Karpas-422 (cell line): ENCODE measurements around the gene IFNL3. TPM values are rescaled to one million over a fixed set of nuclear protein-coding genes. Genes with fewer than 3 reads are reported as not detected.

Experiments used
- DNase-seq: peaks from one replicate; pipeline ENCODE4 v3.0.0-alpha.2; 2015
- H2AFZ ChIP-seq: fragments of 200-600 bp; sonication (generic); 2 replicates; pipeline ENCODE4 v1.6.1; 2014; ENCODE audit warnings: antibody characterized with exemption, low read length, mixed read lengths
- H3K27ac ChIP-seq: fragments of 200-600 bp; sonication (generic); 2 replicates; pipeline ENCODE4 v1.5.1; 2014; ENCODE audit warnings: mild to moderate bottlenecking, low read length, moderate library complexity
- H3K27me3 ChIP-seq: fragments of 200-600 bp; sonication (generic); 2 replicates; pipeline ENCODE4 v1.6.1; 2014; ENCODE audit warnings: low read length, mixed read lengths
- H3K36me3 ChIP-seq: fragments of 200-600 bp; sonication (generic); 2 replicates; pipeline ENCODE4 v1.6.1; 2014; ENCODE audit warnings: low read length, mixed read lengths; ENCODE audit not compliant: insufficient read depth
- H3K4me1 ChIP-seq: fragments of 200-600 bp; sonication (generic); 2 replicates; pipeline ENCODE4 v1.6.1; 2014; ENCODE audit warnings: mild to moderate bottlenecking, low read length, mixed read lengths
- H3K4me2 ChIP-seq: fragments of 200-600 bp; sonication (generic); 2 replicates; pipeline ENCODE4 v1.6.1; 2014; ENCODE audit warnings: low read length, low read depth, mild to moderate bottlenecking; ENCODE audit not compliant: poor library complexity, severe bottlenecking
- H3K4me3 ChIP-seq: fragments of 200-600 bp; sonication (generic); 2 replicates; pipeline ENCODE4 v1.5.1; 2014; ENCODE audit warnings: mild to moderate bottlenecking, antibody characterized with exemption, low read length, mixed read lengths
- H3K79me2 ChIP-seq: fragments of 200-600 bp; sonication (generic); 2 replicates; pipeline ENCODE4 v1.6.1; 2014; ENCODE audit warnings: mild to moderate bottlenecking, low read length, mixed read lengths
- H3K9ac ChIP-seq: fragments of 200-600 bp; sonication (generic); 2 replicates; pipeline ENCODE4 v1.6.0; 2014; ENCODE audit warnings: low read length
- H3K9me2 ChIP-seq: fragments of 200-600 bp; sonication (generic), shearing (Covaris generic); replicated peaks from 2 replicates; pipeline ENCODE4 v1.6.0; 2014; ENCODE audit warnings: mild to moderate bottlenecking, low read length, moderate library complexity; ENCODE audit not compliant: insufficient read depth
- H3K9me3 ChIP-seq: fragments of 300-700, 200-600 bp; sonication (generic); 2 replicates; pipeline ENCODE4 v1.6.1; 2014; ENCODE audit warnings: low read length, mixed read lengths
- H4K20me1 ChIP-seq: fragments of 200-600 bp; sonication (generic); 2 replicates; pipeline ENCODE4 v1.6.1; 2014; ENCODE audit warnings: mild to moderate bottlenecking, antibody characterized with exemption, low read length, low read depth; ENCODE audit not compliant: insufficient read depth
- total RNA-seq: library from RNA; depleted of rRNA; stranded (reverse); fragments of >200 nt; shearing (Covaris generic); gene quantifications from 2 replicates; pipeline ENCODE4 v1.2.3, GENCODE V29; 2014; ENCODE audit warnings: low replicate concordance

Gene IFNL3
- total RNA-seq, 1 experiment from 2014 or later: not detected

- H3K27ac ChIP-seq: no peak overlapping the region
- no peak overlapping the region for H3K4me2 ChIP-seq
- H4K20me1 ChIP-seq: no peaks in the 10 kb centered on the region
- H3K79me2 ChIP-seq: no peaks in the 10 kb centered on the region
- H3K36me3 ChIP-seq: no peaks in the 10 kb centered on the region
- no peaks in the 10 kb centered on the region for H3K4me1 ChIP-seq
- no peaks in the 10 kb centered on the region for H3K27me3 ChIP-seq
- H3K9me3 ChIP-seq: no peaks in the 10 kb centered on the region
- H2AFZ ChIP-seq: no peak overlapping the region
- H3K9ac ChIP-seq: no peak overlapping the region
- no peak for DNase-seq
- no peak overlapping the region for H3K4me3 ChIP-seq
- no peaks in the 10 kb centered on the region for H3K9me2 ChIP-seq
Measured at GRCh38 chr19:39206122-39206521, 38.7 kb downstream of the IFNL3 start.

GRCh38 chr19:39205449-39205764 lies 39.4 kb downstream of the IFNL3 start:
- no peak overlapping the region for H3K27ac ChIP-seq
- H3K27me3 ChIP-seq: no peaks in the 10 kb centered on the region
- H3K9me3 ChIP-seq: no peaks in the 10 kb centered on the region
- no peak overlapping the region for H3K9ac ChIP-seq
- no peak for DNase-seq
- no peaks in the 10 kb centered on the region for H4K20me1 ChIP-seq
- no peak overlapping the region for H2AFZ ChIP-seq
- H3K4me3 ChIP-seq: no peak overlapping the region
- H3K9me2 ChIP-seq: no peaks in the 10 kb centered on the region
- H3K79me2 ChIP-seq: no peaks in the 10 kb centered on the region
- no peaks in the 10 kb centered on the region for H3K4me1 ChIP-seq
- no peaks in the 10 kb centered on the region for H3K36me3 ChIP-seq
- H3K4me2 ChIP-seq: no peak overlapping the region

GRCh38 chr19:39203372-39204341 lies 41.1 kb downstream of the IFNL3 start, which contains the start of gene SYCN:
SYCN (minus strand) TSS chr19:39204263; CDS start chr19:39204254, 9 bp downstream.
- no peak for DNase-seq
- Histone ChIP-seq H3K27me3 (no peaks in the 10 kb centered on the region), H3K79me2 (no peaks in the 10 kb centered on the region), H4K20me1 (no peaks in the 10 kb centered on the region), H2AFZ (no peak within 1 kb of the TSS), H3K4me2 (no peak within 1 kb of the TSS), H3K4me1 (no peaks in the 10 kb centered on the region), H3K27ac (no peak within 1 kb of the TSS), H3K9me3 (no peaks in the 10 kb centered on the region), H3K36me3 (no peaks in the 10 kb centered on the region), H3K4me3 (no peak within 1 kb of the TSS), H3K9me2 (no peaks in the 10 kb centered on the region), H3K9ac (no peak within 1 kb of the TSS)

GRCh38 chr19:39202998-39203355 lies 41.8 kb downstream of the IFNL3 start:
- no peak overlapping the region for H3K4me2 ChIP-seq
- H3K27me3 ChIP-seq: no peaks in the 10 kb centered on the region
- no peak for DNase-seq
- H3K27ac ChIP-seq: no peak overlapping the region
- H3K36me3 ChIP-seq: no peaks in the 10 kb centered on the region
- H4K20me1 ChIP-seq: no peaks in the 10 kb centered on the region
- H3K4me1 ChIP-seq: no peaks in the 10 kb centered on the region
- no peaks in the 10 kb centered on the region for H3K79me2 ChIP-seq
- H2AFZ ChIP-seq: no peak overlapping the region
- no peak overlapping the region for H3K9ac ChIP-seq
- H3K4me3 ChIP-seq: no peak overlapping the region
- H3K9me3 ChIP-seq: no peaks in the 10 kb centered on the region
- no peaks in the 10 kb centered on the region for H3K9me2 ChIP-seq

- Histone ChIP-seq H3K27ac (no peak overlapping the region), H3K4me1 (no peaks in the 10 kb centered on the region), H3K4me2 (no peak overlapping the region), H2AFZ (no peak overlapping the region), H3K79me2 (no peaks in the 10 kb centered on the region), H3K4me3 (no peak overlapping the region), H3K9ac (no peak overlapping the region), H3K36me3 (no peaks in the 10 kb centered on the region), H3K27me3 (no peaks in the 10 kb centered on the region), H3K9me2 (no peaks in the 10 kb centered on the region), H4K20me1 (no peaks in the 10 kb centered on the region), H3K9me3 (no peaks in the 10 kb centered on the region)
- DNase-seq: no peak
Measured at GRCh38 chr19:39200803-39201115, 44.0 kb downstream of the IFNL3 start.

GRCh38 chr19:39200066-39200802 lies 44.6 kb downstream of the IFNL3 start:
- no peak for DNase-seq
- H3K9ac ChIP-seq: no peak overlapping the region
- no peak overlapping the region for H3K27ac ChIP-seq
- no peaks in the 10 kb centered on the region for H3K79me2 ChIP-seq
- H3K36me3 ChIP-seq: no peaks in the 10 kb centered on the region
- no peaks in the 10 kb centered on the region for H3K9me2 ChIP-seq
- H3K4me3 ChIP-seq: no peak overlapping the region
- no peaks in the 10 kb centered on the region for H3K9me3 ChIP-seq
- no peaks in the 10 kb centered on the region for H4K20me1 ChIP-seq
- no peaks in the 10 kb centered on the region for H3K27me3 ChIP-seq
- H2AFZ ChIP-seq: no peak overlapping the region
- no peaks in the 10 kb centered on the region for H3K4me1 ChIP-seq
- H3K4me2 ChIP-seq: no peak overlapping the region

- no peaks in the 10 kb centered on the region for H3K9me3 ChIP-seq
- no peaks in the 10 kb centered on the region for H3K9me2 ChIP-seq
- DNase-seq: no peak
- H3K4me2 ChIP-seq: no peak overlapping the region
- H3K4me1 ChIP-seq: no peaks in the 10 kb centered on the region
- H3K27me3 ChIP-seq: no peaks in the 10 kb centered on the region
- no peak overlapping the region for H3K4me3 ChIP-seq
- no peak overlapping the region for H3K9ac ChIP-seq
- no peaks in the 10 kb centered on the region for H3K79me2 ChIP-seq
- no peak overlapping the region for H2AFZ ChIP-seq
- H4K20me1 ChIP-seq: no peaks in the 10 kb centered on the region
- no peak overlapping the region for H3K27ac ChIP-seq
- no peaks in the 10 kb centered on the region for H3K36me3 ChIP-seq
Measured at GRCh38 chr19:39199025-39199424, 45.8 kb downstream of the IFNL3 start.

GRCh38 chr19:39197808-39198207 lies 47.0 kb downstream of the IFNL3 start:
- H3K9me3 ChIP-seq: no peaks in the 10 kb centered on the region
- no peaks in the 10 kb centered on the region for H3K79me2 ChIP-seq
- no peaks in the 10 kb centered on the region for H4K20me1 ChIP-seq
- H3K9ac ChIP-seq: no peak overlapping the region
- H3K4me2 ChIP-seq: no peak overlapping the region
- H3K4me3 ChIP-seq: no peak overlapping the region
- no peak overlapping the region for H3K27ac ChIP-seq
- no peaks in the 10 kb centered on the region for H3K9me2 ChIP-seq
- no peaks in the 10 kb centered on the region for H3K4me1 ChIP-seq
- H3K36me3 ChIP-seq: no peaks in the 10 kb centered on the region
- no peaks in the 10 kb centered on the region for H3K27me3 ChIP-seq
- H2AFZ ChIP-seq: no peak overlapping the region
- no peak for DNase-seq
